Measurements from ENCODE around the gene CAV3.

DNA sequence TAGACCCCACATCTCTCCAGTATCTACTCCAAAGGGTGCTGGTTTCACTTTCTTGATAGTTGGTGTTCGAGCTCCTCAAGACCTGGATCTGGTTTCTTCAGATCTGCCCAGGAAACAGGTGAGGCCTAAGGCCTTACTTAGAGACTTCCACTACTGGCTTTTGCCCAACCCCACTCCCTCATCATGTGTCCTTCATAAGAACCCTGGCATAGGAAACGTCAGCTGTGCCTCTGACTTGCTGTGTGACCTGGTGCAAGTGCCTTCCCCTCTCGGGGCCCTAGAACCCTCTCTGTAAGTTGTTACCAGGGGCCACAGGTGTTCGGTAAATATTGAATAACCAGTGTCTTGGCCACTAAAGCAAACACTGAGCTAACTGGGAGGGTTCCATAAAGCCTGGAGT, 31.9 kb downstream of the CAV3 start:
- TF ChIP-seq, protein P1, sequence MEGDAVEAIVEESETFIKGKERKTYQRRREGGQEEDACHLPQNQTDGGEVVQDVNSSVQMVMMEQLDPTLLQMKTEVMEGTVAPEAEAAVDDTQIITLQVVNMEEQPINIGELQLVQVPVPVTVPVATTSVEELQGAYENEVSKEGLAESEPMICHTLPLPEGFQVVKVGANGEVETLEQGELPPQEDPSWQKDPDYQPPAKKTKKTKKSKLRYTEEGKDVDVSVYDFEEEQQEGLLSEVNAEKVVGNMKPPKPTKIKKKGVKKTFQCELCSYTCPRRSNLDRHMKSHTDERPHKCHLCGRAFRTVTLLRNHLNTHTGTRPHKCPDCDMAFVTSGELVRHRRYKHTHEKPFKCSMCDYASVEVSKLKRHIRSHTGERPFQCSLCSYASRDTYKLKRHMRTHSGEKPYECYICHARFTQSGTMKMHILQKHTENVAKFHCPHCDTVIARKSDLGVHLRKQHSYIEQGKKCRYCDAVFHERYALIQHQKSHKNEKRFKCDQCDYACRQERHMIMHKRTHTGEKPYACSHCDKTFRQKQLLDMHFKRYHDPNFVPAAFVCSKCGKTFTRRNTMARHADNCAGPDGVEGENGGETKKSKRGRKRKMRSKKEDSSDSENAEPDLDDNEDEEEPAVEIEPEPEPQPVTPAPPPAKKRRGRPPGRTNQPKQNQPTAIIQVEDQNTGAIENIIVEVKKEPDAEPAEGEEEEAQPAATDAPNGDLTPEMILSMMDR (IDR thresholded peaks at IDR 0.05; ENCODE audit: low read depth, low read length) = no peak
- no peak for TF ChIP-seq EZH2phosphoT487 (IDR thresholded peaks at IDR 0.05; ENCODE audit: low read depth)

Measured in OCI-LY3 (cell line).